Neuronal stem cell (in vitro differentiated cells): ENCODE data around the gene RBKS.

Experiments used
- DNase-seq: peaks from one replicate; pipeline ENCODE4 v3.0.0-alpha.2; 2013; ENCODE audit warnings: low spot score
- H2AFZ ChIP-seq: one replicate; pipeline ENCODE4 v1.6.1; 2013; ENCODE audit warnings: mild to moderate bottlenecking, low read length, inconsistent platforms
- H2AK5ac ChIP-seq: 2 replicates; pipeline ENCODE4 v1.6.1; 2013; ENCODE audit warnings: low read depth, mild to moderate bottlenecking, inconsistent platforms, low read length, moderate library complexity, mixed read lengths
- H2BK120ac ChIP-seq: 2 replicates; pipeline ENCODE4 v1.6.1; 2013; ENCODE audit warnings: low read depth, mild to moderate bottlenecking, inconsistent platforms, low read length, moderate library complexity, mixed read lengths
- H2BK12ac ChIP-seq: one replicate; pipeline ENCODE4 v1.6.1; 2013; ENCODE audit warnings: low read length, inconsistent platforms
- H2BK15ac ChIP-seq: 2 replicates; pipeline ENCODE4 v1.6.1; 2013; ENCODE audit warnings: mild to moderate bottlenecking, low read length, inconsistent platforms, mixed read lengths
- H2BK5ac ChIP-seq: one replicate; pipeline ENCODE4 v1.6.1; 2013; ENCODE audit warnings: inconsistent platforms, mild to moderate bottlenecking, low read length, moderate library complexity
- H3K14ac ChIP-seq: one replicate; pipeline ENCODE4 v1.6.1; 2013; ENCODE audit warnings: low read length, inconsistent platforms
- H3K18ac ChIP-seq: 2 replicates; pipeline ENCODE4 v1.6.1; 2013; ENCODE audit warnings: low read length, inconsistent platforms
- H3K23ac ChIP-seq: 2 replicates; pipeline ENCODE4 v1.6.1; 2013; ENCODE audit warnings: low read depth, mild to moderate bottlenecking, mixed read lengths, low read length, inconsistent platforms; ENCODE audit not compliant: poor library complexity
- H3K27ac ChIP-seq: replicated peaks from 3 replicates; pipeline ENCODE4 v1.5.1; 2013; ENCODE audit warnings: low read length, inconsistent platforms
- H3K27me3 ChIP-seq, 3 experiments: 2 replicates each; pipeline ENCODE4 v1.6.1; 2013; ENCODE audit warnings: low read length in 3 of 3, mild to moderate bottlenecking in 2 of 3, inconsistent platforms in 1 of 3, low read depth in 1 of 3, mixed read lengths in 1 of 3, moderate library complexity in 1 of 3; ENCODE audit not compliant: control insufficient read depth in 3 of 3, insufficient read depth in 3 of 3
- H3K36me3 ChIP-seq, 2 donors: replicated peaks in 1 of 2; 2 replicates each; pipeline ENCODE4 v1.6.1; 2013; ENCODE audit warnings: low read length in 2 of 2; ENCODE audit not compliant: control insufficient read depth in 2 of 2, insufficient read depth in 2 of 2
- H3K4ac ChIP-seq: 2 replicates; pipeline ENCODE4 v1.6.1; 2013; ENCODE audit warnings: inconsistent platforms, mild to moderate bottlenecking, low read length, moderate library complexity
- H3K4me1 ChIP-seq, 2 donors: 1 replicate in 1 of 2; 2 replicates in 1 of 2; pipeline ENCODE4 v1.6.1; 2013; ENCODE audit warnings: low read length in 2 of 2, low read depth in 1 of 2; ENCODE audit not compliant: control insufficient read depth in 2 of 2, insufficient read depth in 1 of 2
- H3K4me2 ChIP-seq: one replicate; pipeline ENCODE4 v1.6.1; 2013; ENCODE audit warnings: mild to moderate bottlenecking, low read length, inconsistent platforms; ENCODE audit not compliant: insufficient read depth, poor library complexity, severe bottlenecking
- H3K4me3 ChIP-seq, 2 donors: 2 replicates each; pipeline ENCODE4 v1.5.1; 2013; ENCODE audit warnings: low read length in 2 of 2, mild to moderate bottlenecking in 2 of 2, inconsistent platforms in 1 of 2, moderate library complexity in 1 of 2
- H3K79me1 ChIP-seq: one replicate; pipeline ENCODE4 v1.6.1; 2013; ENCODE audit warnings: low read depth, mild to moderate bottlenecking, inconsistent platforms, low read length, moderate library complexity
- H3K9ac ChIP-seq: one replicate; pipeline ENCODE4 v1.6.1; 2013; ENCODE audit warnings: mild to moderate bottlenecking, low read depth, low read length, inconsistent platforms; ENCODE audit not compliant: poor library complexity
- H3K9me3 ChIP-seq, 2 donors: replicated peaks in 1 of 2; 2 replicates each; pipeline versions ENCODE3 to v1.6.1; 2013; ENCODE audit warnings: low read length in 2 of 2, mild to moderate bottlenecking in 2 of 2, inconsistent platforms in 1 of 2, low read depth in 1 of 2, mixed read lengths in 1 of 2, moderate library complexity in 1 of 2; ENCODE audit not compliant: control insufficient read depth in 2 of 2, insufficient read depth in 1 of 2
- H4K8ac ChIP-seq: one replicate; pipeline ENCODE4 v1.6.1; 2013; ENCODE audit warnings: low read depth, mild to moderate bottlenecking, inconsistent platforms, low read length, moderate library complexity
- H4K91ac ChIP-seq: one replicate; pipeline ENCODE4 v1.6.1; 2013; ENCODE audit warnings: low read length, low read depth, mild to moderate bottlenecking, inconsistent platforms; ENCODE audit not compliant: poor library complexity
- WGBS, 2 donors: extraction: QIAGEN DNeasy Blood & Tissue Kit; methylation state at CpG; one replicate each; pipeline ENCODE4 v1.1.7; 2013; ENCODE audit warnings: missing lambda C conversion rate in 2 of 2, mixed read lengths in 1 of 2; ENCODE audit not compliant: insufficient read length in 2 of 2, insufficient replicate concordance in 1 of 2; ENCODE audit errors: extremely low coverage in 2 of 2; 5-methylcytosine and 5-hydroxymethylcytosine counted together

The RBKS gene

GRCh38 chr2:27890924-27891672 lies 911 bp upstream of the RBKS start:
- no peak overlapping the region for H3K14ac ChIP-seq

GRCh38 chr2:27889774-27890145 lies 427 bp downstream of the RBKS start:
- H2BK5ac ChIP-seq, result no peak overlapping the region
- H2BK12ac ChIP-seq, result no peak overlapping the region
- peak overlapping the region; percentile 57 for H3K4me2 ChIP-seq
- H3K79me1 ChIP-seq, result no peaks in the 10 kb centered on the region
- peak overlapping the region; percentile 95 for H2AFZ ChIP-seq
- H2AK5ac ChIP-seq, result no peak overlapping the region
- H4K8ac ChIP-seq, result no peak overlapping the region
- DNase-seq, result peak; percentile 8
- H3K9me3 ChIP-seq, result no peaks in the 10 kb centered on the region
- no peak overlapping the region for H2BK15ac ChIP-seq
- WGBS, 2 donors, result no CpG with 5 or more reads among the region's 10 CpGs
- H3K14ac ChIP-seq, result no peak overlapping the region
- peak overlapping the region; percentile 85 for H3K23ac ChIP-seq
- H3K27me3 ChIP-seq, result no peaks in the 10 kb centered on the region
- no peak overlapping the region for H2BK120ac ChIP-seq
- no peak overlapping the region for H3K4ac ChIP-seq
- H3K18ac ChIP-seq, result no peak overlapping the region
- peaks cover 2 to 3% of the 10 kb centered on the region in 2 donors for H3K36me3 ChIP-seq
- H3K4me3 ChIP-seq, result peak overlapping the region; percentile 72 to 93
- peaks cover 0 to 3% of the 10 kb centered on the region in 2 donors for H3K4me1 ChIP-seq
- H4K91ac ChIP-seq, result no peak overlapping the region
- peak overlapping the region; percentile 90 for H3K9ac ChIP-seq
- H3K27ac ChIP-seq, result no peak overlapping the region

More at GRCh38 chr2:27890924-27891672, 911 bp upstream of the RBKS start:
- H4K8ac ChIP-seq, result no peak overlapping the region
- peak overlapping the region; percentile 72 to 93 for H3K4me3 ChIP-seq
- H2BK15ac ChIP-seq, result no peak overlapping the region
- H2AFZ ChIP-seq, result peak overlapping the region; percentile 95
- no peak overlapping the region for H2BK120ac ChIP-seq
- no peaks in the 10 kb centered on the region for H3K27me3 ChIP-seq
- H3K4ac ChIP-seq, result no peak overlapping the region
- H2AK5ac ChIP-seq, result no peak overlapping the region
- peak overlapping the region; percentile 51 for H3K27ac ChIP-seq
- no peaks in the 10 kb centered on the region for H3K79me1 ChIP-seq
- H3K9ac ChIP-seq, result peak overlapping the region; percentile 65
- H3K23ac ChIP-seq, result no peak overlapping the region
- H3K18ac ChIP-seq, result peak overlapping the region; percentile 73
- peak; percentile 54 for DNase-seq
- no CpG with 5 or more reads among the region's 24 CpGs for WGBS, 2 donors
- no peaks in the 10 kb centered on the region for H3K9me3 ChIP-seq
- H3K36me3 ChIP-seq, result peaks cover 4 to 14% of the 10 kb centered on the region in 2 donors
- no peak overlapping the region for H2BK12ac ChIP-seq
- peak overlapping the region; percentile 67 for H3K4me2 ChIP-seq
- H4K91ac ChIP-seq, result no peak overlapping the region
- H2BK5ac ChIP-seq, result no peak overlapping the region
- H3K4me1 ChIP-seq, result peaks cover 0 to 3% of the 10 kb centered on the region in 2 donors

GRCh38 chr2:27888790-27889189 lies 1.4 kb downstream of the RBKS start:
- Histone ChIP-seq H3K4me2 (no peak overlapping the region), H3K23ac (no peak overlapping the region), H2AK5ac (no peak overlapping the region), H4K8ac (no peak overlapping the region), H3K4ac (no peak overlapping the region), H3K4me1 (peaks cover 0 to 3% of the 10 kb centered on the region in 2 donors), H3K4me3 (no peak overlapping the region), H3K18ac (no peak overlapping the region), H3K79me1 (peaks cover 2% of the 10 kb centered on the region), H3K27ac (no peak overlapping the region), H2AFZ (no peak overlapping the region), H3K27me3 (no peaks in the 10 kb centered on the region), H2BK120ac (no peak overlapping the region), H2BK5ac (no peak overlapping the region), H3K9me3 (no peaks in the 10 kb centered on the region), H3K36me3 (no peaks in the 10 kb centered on the region), H3K9ac (no peak overlapping the region), H4K91ac (no peak overlapping the region), H2BK15ac (no peak overlapping the region), H2BK12ac (no peak overlapping the region), H3K14ac (no peak overlapping the region)
- no peak for DNase-seq
- no CpG with 5 or more reads among the region's 3 CpGs for WGBS, 2 donors

- Histone ChIP-seq H3K79me1 (peaks cover 2% of the 10 kb centered on the region), H3K23ac (no peak overlapping the region), H2BK12ac (no peak overlapping the region), H2AK5ac (no peak overlapping the region), H3K4me2 (no peak overlapping the region), H3K4ac (no peak overlapping the region), H3K9ac (no peak overlapping the region), H3K4me1 (peaks cover 0 to 3% of the 10 kb centered on the region in 2 donors), H3K14ac (no peak overlapping the region), H2BK120ac (no peak overlapping the region), H3K27ac (no peak overlapping the region), H2BK15ac (no peak overlapping the region), H2BK5ac (no peak overlapping the region), H3K4me3 (no peak overlapping the region), H3K36me3 (no peaks in the 10 kb centered on the region), H3K9me3 (no peaks in the 10 kb centered on the region), H3K27me3 (no peaks in the 10 kb centered on the region), H4K91ac (no peak overlapping the region), H2AFZ (no peak overlapping the region), H4K8ac (no peak overlapping the region), H3K18ac (no peak overlapping the region)
- WGBS, 2 donors, result no CpG with 5 or more reads among the region's 3 CpGs
- DNase-seq, result no peak
Measured at GRCh38 chr2:27887830-27888229, 2.4 kb downstream of the RBKS start.
